H1 (cell line): ENCODE measurements around the gene SEC63. TPM values are rescaled to one million over a fixed set of nuclear protein-coding genes. Genes with fewer than 3 reads are reported as not detected.

Experiments used
- CTCF ChIA-PET: fragments of 300-600 bp; sonication (Branson Sonifier 250); formaldehyde crosslinking; loops from one replicate; lab custom pipeline; 2021; ENCODE audit not compliant: partially characterized antibody; lab: Charles Lee
- POLR2A ChIA-PET: fragments of 300-600 bp; sonication (Branson Sonifier 250); formaldehyde crosslinking; loops from one replicate; lab custom pipeline; 2021; ENCODE audit warnings: inconsistent platforms; ENCODE audit not compliant: partially characterized antibody; lab: Charles Lee
- DNase-seq, 2 experiments: peaks; one replicate each; pipeline versions ENCODE4 v3.0.0 to v3.0.0-alpha.2; 2010 to 2022; ENCODE audit warnings: low spot score in 2 of 2, low read depth in 1 of 2, mixed read lengths in 1 of 2
- FAIRE-seq: peaks from 2 replicates; lab custom pipeline; 2011; peaks lifted over from hg19 to GRCh38; lab: Jason Lieb, UNC
- H2AFZ ChIP-seq: 2 replicates; pipeline ENCODE4 v1.8.1; 2012; ENCODE audit warnings: low read length, inconsistent platforms
- H2AK5ac ChIP-seq: 2 replicates; pipeline ENCODE4 v1.6.1; 2013; ENCODE audit warnings: low read depth, low read length
- H2BK120ac ChIP-seq: replicated peaks from 2 replicates; pipeline ENCODE3; 2013; ENCODE audit warnings: low read depth, low read length, inconsistent platforms
- H2BK12ac ChIP-seq: 2 replicates; pipeline ENCODE4 v1.6.1; 2013; ENCODE audit warnings: low read depth, low read length
- H2BK15ac ChIP-seq: 2 replicates; pipeline ENCODE4 v1.6.1; 2013; ENCODE audit warnings: low read length
- H2BK20ac ChIP-seq: 2 replicates; pipeline ENCODE4 v1.6.1; 2013; ENCODE audit warnings: low read length
- H2BK5ac ChIP-seq: 2 replicates; pipeline ENCODE4 v1.6.1; 2013; ENCODE audit warnings: low read depth, low read length
- H3K14ac ChIP-seq: 2 replicates; pipeline ENCODE4 v1.6.1; 2013; ENCODE audit warnings: inconsistent platforms; ENCODE audit not compliant: insufficient read length
- H3K18ac ChIP-seq: 2 replicates; pipeline ENCODE4 v1.6.1; 2013; ENCODE audit warnings: low read length; ENCODE audit errors: extremely low read depth
- H3K23ac ChIP-seq: 2 replicates; pipeline ENCODE4 v1.6.1; 2013; ENCODE audit warnings: inconsistent platforms; ENCODE audit not compliant: insufficient read length
- H3K23me2 ChIP-seq: 2 replicates; pipeline ENCODE4 v1.6.1; 2013; ENCODE audit warnings: low read depth, low read length
- H3K27ac ChIP-seq: 2 replicates; pipeline ENCODE4 v1.6.1; 2011; ENCODE audit warnings: low read depth, low read length, inconsistent platforms
- H3K27me3 ChIP-seq, 4 experiments: replicated peaks in 1 of 4; 1 replicate in 1 of 4; 2 replicates in 3 of 4; pipeline versions ENCODE4 v1.6.1 to v1.8.1; 2011 to 2013; ENCODE audit warnings: low read length in 3 of 4, mild to moderate bottlenecking in 3 of 4, inconsistent platforms in 2 of 4, mixed read lengths in 2 of 4, moderate library complexity in 1 of 4; ENCODE audit not compliant: control insufficient read depth in 3 of 4, insufficient read depth in 3 of 4; ENCODE audit errors: extremely low read depth in 1 of 4
- H3K36me3 ChIP-seq, 4 experiments: 2 replicates each; pipeline versions ENCODE4 v1.6.1 to v1.8.1; 2011 to 2013; ENCODE audit warnings: mild to moderate bottlenecking in 4 of 4, low read length in 3 of 4, moderate library complexity in 2 of 4, control low read depth in 1 of 4, inconsistent platforms in 1 of 4; ENCODE audit not compliant: insufficient read depth in 4 of 4, control insufficient read depth in 2 of 4
- H3K4ac ChIP-seq: replicated peaks from 2 replicates; pipeline ENCODE3; 2013; ENCODE audit warnings: low read length, low read depth, mixed read lengths, inconsistent platforms; ENCODE audit not compliant: insufficient read length
- H3K4me1 ChIP-seq, 4 experiments: replicated peaks in 1 of 4; 1 replicate in 1 of 4; 2 replicates in 3 of 4; pipeline versions ENCODE4 v1.6.1 to v1.8.1; 2011 to 2013; ENCODE audit warnings: low read length in 3 of 4, inconsistent platforms in 2 of 4, mixed read lengths in 1 of 4; ENCODE audit not compliant: insufficient read depth in 4 of 4, control insufficient read depth in 3 of 4
- H3K4me2 ChIP-seq, 2 experiments: 2 replicates each; pipeline versions ENCODE4 v1.6.1 to v1.8.1; 2011 to 2013; ENCODE audit warnings: low read depth in 2 of 2, low read length in 2 of 2, control low read depth in 1 of 2, inconsistent platforms in 1 of 2, mild to moderate bottlenecking in 1 of 2; ENCODE audit not compliant: insufficient read depth in 1 of 2
- H3K4me3 ChIP-seq, 4 experiments: fragments of 200-600, 300-600 bp in 1 of 4; sonication (generic), shearing (Covaris generic), sonication (Bioruptor Twin) in 1 of 4; 2 replicates each; pipeline versions ENCODE4 v1.5.1 to v1.8.1; 2011 to 2016; ENCODE audit warnings: low read length in 4 of 4, low read depth in 3 of 4, control low read depth in 2 of 4, inconsistent platforms in 2 of 4, mild to moderate bottlenecking in 2 of 4, mixed read lengths in 1 of 4, moderate library complexity in 1 of 4; ENCODE audit not compliant: insufficient read depth in 2 of 4; ENCODE audit errors: extremely low read depth in 1 of 4
- H3K56ac ChIP-seq: replicated peaks from 2 replicates; pipeline ENCODE3; 2013; ENCODE audit warnings: low read depth, mild to moderate bottlenecking, mixed read lengths, low read length, inconsistent platforms; ENCODE audit not compliant: insufficient read length
- H3K79me1 ChIP-seq: 2 replicates; pipeline ENCODE4 v1.6.1; 2013; ENCODE audit warnings: low read depth, low read length, control low read depth
- H3K79me2 ChIP-seq, 2 experiments: 2 replicates each; pipeline versions ENCODE4 v1.6.1 to v1.8.1; 2012 to 2013; ENCODE audit warnings: low read length in 2 of 2, mild to moderate bottlenecking in 2 of 2, inconsistent platforms in 1 of 2; ENCODE audit not compliant: insufficient read depth in 2 of 2, control insufficient read depth in 1 of 2
- H3K9ac ChIP-seq, 4 experiments: replicated peaks in 1 of 4; 1 replicate in 1 of 4; 2 replicates in 3 of 4; pipeline versions ENCODE4 v1.6.1 to v1.8.1; 2011 to 2013; ENCODE audit warnings: low read depth in 3 of 4, low read length in 3 of 4, control low read depth in 2 of 4, mild to moderate bottlenecking in 2 of 4, moderate library complexity in 2 of 4, inconsistent platforms in 1 of 4; ENCODE audit errors: extremely low read depth in 1 of 4
- H3K9me3 ChIP-seq, 2 experiments: 2 replicates each; pipeline versions ENCODE4 v1.6.1 to v1.8.1; 2012 to 2013; ENCODE audit warnings: mild to moderate bottlenecking in 2 of 2, moderate library complexity in 2 of 2, control low read depth in 1 of 2, inconsistent platforms in 1 of 2, low read depth in 1 of 2, low read length in 1 of 2, mixed read lengths in 1 of 2; ENCODE audit not compliant: insufficient read depth in 2 of 2
- H4K20me1 ChIP-seq, 2 experiments: replicated peaks in 1 of 2; 2 replicates each; pipeline versions ENCODE3 to v1.8.1; 2011 to 2013; ENCODE audit warnings: inconsistent platforms in 2 of 2, low read length in 2 of 2, mild to moderate bottlenecking in 1 of 2; ENCODE audit not compliant: insufficient read depth in 2 of 2, control insufficient read depth in 1 of 2
- H4K5ac ChIP-seq: 2 replicates; pipeline ENCODE4 v1.6.1; 2013; ENCODE audit warnings: low read length, low read depth, mixed read lengths, inconsistent platforms; ENCODE audit not compliant: insufficient read length
- H4K8ac ChIP-seq: 2 replicates; pipeline ENCODE4 v1.8.0; 2013; ENCODE audit warnings: mild to moderate bottlenecking, moderate library complexity, low read length, inconsistent platforms; ENCODE audit not compliant: insufficient read depth; ENCODE audit errors: extremely low read depth
- H4K91ac ChIP-seq: replicated peaks from 2 replicates; pipeline ENCODE3; 2013; ENCODE audit warnings: low read length, mixed read lengths, inconsistent platforms; ENCODE audit not compliant: insufficient read length
- BACH1 ChIP-seq: IDR thresholded peaks from 2 replicates; pipeline ENCODE4 v1.6.1; 2012; ENCODE audit warnings: low read length, improper control_type of control experiment
- CEBPB ChIP-seq: IDR thresholded peaks from 2 replicates; pipeline ENCODE4 v1.6.1; 2012; ENCODE audit warnings: low read depth, low read length
- EP300 ChIP-seq, 2 experiments: IDR thresholded peaks; 1 replicate in 1 of 2; 2 replicates in 1 of 2; pipeline ENCODE4 v1.6.1; 2011 to 2012; ENCODE audit warnings: low read depth in 2 of 2, low read length in 2 of 2, mild to moderate bottlenecking in 2 of 2, borderline replicate concordance in 1 of 2, inconsistent platforms in 1 of 2, moderate library complexity in 1 of 2
- NANOG ChIP-seq: IDR thresholded peaks from 2 replicates; pipeline ENCODE4 v1.6.1; 2011; ENCODE audit warnings: low read length, low read depth, mild to moderate bottlenecking, inconsistent platforms; ENCODE audit not compliant: insufficient read depth, poor library complexity, severe bottlenecking
- RAD21 ChIP-seq, 2 experiments: IDR thresholded peaks in 1 of 2; conservative IDR thresholded peaks in 1 of 2; 2 replicates each; pipeline ENCODE4 v1.6.1; 2011; ENCODE audit warnings: low read depth in 2 of 2, low read length in 2 of 2, improper control_type of control experiment in 1 of 2, inconsistent platforms in 1 of 2, mild to moderate bottlenecking in 1 of 2, moderate library complexity in 1 of 2
- RNF2 ChIP-seq: fragments of 200-900, 300-1000 bp; sonication (generic); IDR thresholded peaks from 2 replicates; pipeline ENCODE4 v1.7.1; 2016; ENCODE audit warnings: borderline replicate concordance, low read depth, mild to moderate bottlenecking, antibody characterized with exemption, low read length; ENCODE audit not compliant: poor library complexity, severe bottlenecking; ENCODE audit errors: missing control alignments
- SAP30 ChIP-seq: fragments of 300-600 bp; sonication (generic); IDR thresholded peaks from 2 replicates; pipeline ENCODE4 v1.7.1; 2012; ENCODE audit warnings: low read length, moderate library complexity, mild to moderate bottlenecking, inconsistent platforms; ENCODE audit not compliant: insufficient read depth, insufficient replicate concordance
- TCF12 ChIP-seq: IDR thresholded peaks from 2 replicates; pipeline ENCODE4 v1.6.1; 2011; ENCODE audit warnings: low read depth, mild to moderate bottlenecking, low read length
- WGBS, 2 experiments: shearing (Covaris generic) in 1 of 2; methylation state at CpG; one replicate each; pipeline versions ENCODE4 v1.1.6 to v1.1.7; 2013 to 2015; ENCODE audit warnings: low lambda C conversion rate in 2 of 2, mixed read lengths in 2 of 2, inconsistent platforms in 1 of 2, low coverage in 1 of 2, missing lambda C conversion rate in 1 of 2; ENCODE audit not compliant: insufficient replicate concordance in 2 of 2, insufficient coverage in 1 of 2, insufficient read length in 1 of 2; ENCODE audit errors: extremely low coverage in 1 of 2, missing lambda C conversion rate in 1 of 2; 5-methylcytosine and 5-hydroxymethylcytosine counted together
- polyA plus RNA-seq, 7 experiments: library from polyadenylated mRNA; depleted of rRNA in 3 of 7; stranded (reverse) in 5 of 7; unstranded in 2 of 7; fragments of >200 nt in 5 of 7; fragments of 200-250 nt in 2 of 7; gene quantifications; 1 replicate in 5 of 7; 2 replicates in 1 of 7; 4 replicates in 1 of 7; pipeline versions ENCODE4 v1.2.1 to v1.2.3, GENCODE V29; 2011 to 2013; ENCODE audit warnings: missing spikeins in 2 of 7, mixed read lengths in 2 of 7
- total RNA-seq: library from RNA; stranded (reverse); fragmentation: NEBNext Ultra II Directional; extraction: Animal tissue kit (Norgen Biotek cat#: 25700); gene quantifications from 2 replicates; pipeline ENCODE4 v1.2.1, GENCODE V29; 2021
- TF ChIP-seq, protein P1 (sequence below): IDR thresholded peaks from 2 replicates; pipeline ENCODE4 v1.6.1; 2012; ENCODE audit warnings: inconsistent platforms

Gene SEC63
- total and polyA plus RNA-seq, 2 of the 8 experiments (the other 6 are each of a cell fraction or from before 2014, with no cell fraction given): 17.3 to 121 TPM

GRCh38 chr6:107936162-107936909 is 21.7 kb downstream of the SEC63 start:
- H4K91ac ChIP-seq: no peak overlapping the region
- CTCF ChIA-PET: no interaction called here
- no peak for FAIRE-seq

More at GRCh38 chr6:107936162-107936909, 21.7 kb downstream of the SEC63 start:
- Histone ChIP-seq H3K9ac (no peak overlapping the region), H3K27me3 (no peaks in the 10 kb centered on the region), H3K14ac (no peak overlapping the region), H2BK5ac (no peak overlapping the region), H2BK120ac (no peak overlapping the region), H3K79me1 (no peaks in the 10 kb centered on the region), H3K79me2 (peaks cover 18 to 70% of the 10 kb centered on the region in 2 experiments), H2AK5ac (no peak overlapping the region), H4K8ac (no peak overlapping the region), H3K4me3 (no peak overlapping the region), H4K20me1 (peaks cover 0 to 1% of the 10 kb centered on the region in 2 experiments), H3K4me2 (no peak overlapping the region), H3K36me3 (peaks cover 0 to 16% (median 0%) of the 10 kb centered on the region in 4 experiments; a peak in 3 of 8 replicates), H2BK12ac (no peak overlapping the region), H3K56ac (no peak overlapping the region), H2BK20ac (no peak overlapping the region), H3K23ac (no peak overlapping the region), H3K27ac (no peak overlapping the region), H3K23me2 (no peaks in the 10 kb centered on the region), H3K4me1 (no peaks in the 10 kb centered on the region), H4K5ac (no peak overlapping the region), H3K9me3 (peaks cover 13 to 18% of the 10 kb centered on the region in 2 experiments), H2BK15ac (no peak overlapping the region), H3K4ac (no peak overlapping the region), H2AFZ (no peak overlapping the region), H3K18ac (no peak overlapping the region)
- TF ChIP-seq RNF2: no peak
- no peak for TF ChIP-seq NANOG
- TF ChIP-seq RAD21 (IDR thresholded peaks at IDR 0.05 in 1 of 2, conservative IDR thresholded peaks at IDR 0.05 in 1 of 2; ENCODE audit: low read depth in 2 of 2, low read length in 2 of 2): no peak
- TF ChIP-seq, protein P1, sequence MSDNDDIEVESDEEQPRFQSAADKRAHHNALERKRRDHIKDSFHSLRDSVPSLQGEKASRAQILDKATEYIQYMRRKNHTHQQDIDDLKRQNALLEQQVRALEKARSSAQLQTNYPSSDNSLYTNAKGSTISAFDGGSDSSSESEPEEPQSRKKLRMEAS: no peak
- TF ChIP-seq TCF12: no peak
- TF ChIP-seq CEBPB: no peak
- TF ChIP-seq SAP30: no peak
- TF ChIP-seq EP300 (IDR thresholded peaks at IDR 0.05; ENCODE audit: borderline replicate concordance in 1 of 2, low read depth in 2 of 2, low read length in 2 of 2): no peak
- no peak for TF ChIP-seq BACH1
- POLR2A ChIA-PET: no interaction called here
- 91% methylated on average over 3 of the region's 3 CpGs; no CpG with 5 or more reads in 1 of the 2 experiments for WGBS, 2 experiments
- DNase-seq: no peak
